ENCODE measurements around the gene PPTC7. TPM values are rescaled to one million over a fixed set of nuclear protein-coding genes. Genes with fewer than 3 reads are reported as not detected.

Gene PPTC7
- total and polyA plus RNA-seq, 2 of the 4 experiments (the other 2 are of a cell fraction) = 4.1 to 6.8 TPM

- ATAC-seq (ENCODE audit: low read depth) (peak; percentile 38), DNase-seq (peak; percentile 31)
- intact Hi-C loops (cut with micrococcal nuclease) (loop anchor here (5.0 kb wide), 1 partner anchor 386 kb away; no protein-coding TSS in a partner anchor), in situ Hi-C loops (cut with MboI; ENCODE audit: low sequenced_read_pairs) (no loop called here), dilution Hi-C loops (cut with HindIII; ENCODE audit: low sequenced_read_pairs, unreplicated experiment) (no loop called here)
- H2BK20ac ChIP-seq (ENCODE audit: low read depth, low read length) = no peak overlapping the region
- no peaks in the 10 kb centered on the region for H3K27me3 ChIP-seq (ENCODE audit: control insufficient read depth, insufficient read depth, low read length)
- CTCF ChIA-PET = interaction anchor here (0.6 to 1.0 kb wide), 2 partner anchors 20 to 21 kb away, joined by 4 read pairs; no protein-coding TSS in a partner anchor
- H2BK15ac ChIP-seq (ENCODE audit: low read depth, low read length) = no peak overlapping the region
- H2AK9ac ChIP-seq (replicated peaks; ENCODE audit: low read depth, low read length, poor library complexity) = peak overlapping the region; percentile 91
- peak overlapping the region; percentile 7 for H3K23ac ChIP-seq (ENCODE audit: low read depth, low read length)
- H3K79me1 ChIP-seq (ENCODE audit: low read depth in 1 of 2, low read length in 2 of 2) = peaks cover 7 to 20% of the 10 kb centered on the region in 2 experiments; a peak in 2 of 4 replicates
- no peaks in the 10 kb centered on the region for H3K4me1 ChIP-seq (ENCODE audit: control insufficient read depth, insufficient read depth, low read length)
- H4K91ac ChIP-seq (ENCODE audit: insufficient read depth, low read depth, low read length) = peak overlapping the region; percentile 53
- POLR2A ChIA-PET (ENCODE audit: unreplicated experiment) = no interaction called here
- peak overlapping the region; percentile 71 for H3K27ac ChIP-seq (ENCODE audit: insufficient read depth, low read length)
- H3K9me3 ChIP-seq (ENCODE audit: control insufficient read depth, insufficient read depth, low read length) = no peaks in the 10 kb centered on the region
- H3K4ac ChIP-seq (ENCODE audit: low read depth, low read length) = peak overlapping the region; percentile 69; the same call in 1 of the 2 replicates
- H2AK5ac ChIP-seq (ENCODE audit: low read depth, low read length) = peak overlapping the region; percentile 61; the same call in 1 of the 2 replicates
- H3K14ac ChIP-seq (replicated peaks; ENCODE audit: low read depth, low read length) = peak overlapping the region; percentile 18; the same call in 1 of the 2 replicates
- no peak overlapping the region for H3K18ac ChIP-seq (ENCODE audit: low read depth, low read length)
- H4K20me1 ChIP-seq (ENCODE audit: insufficient read depth, low read length) = peaks cover 2% of the 10 kb centered on the region
- H2BK120ac ChIP-seq (ENCODE audit: low read depth, low read length) = no peak overlapping the region
- peak overlapping the region; percentile 77 for H3K4me3 ChIP-seq (ENCODE audit: insufficient read depth, low read depth, low read length)
- peak overlapping the region; percentile 73 for H3K9ac ChIP-seq (ENCODE audit: low read depth, low read length)
- H2BK5ac ChIP-seq (ENCODE audit: low read depth, low read length, poor library complexity, severe bottlenecking) = peak overlapping the region; percentile 43
- peak overlapping the region; percentile 56 to 76 for H4K8ac ChIP-seq (ENCODE audit: low read depth in 2 of 2, low read length in 2 of 2)
- peak overlapping the region; percentile 82 for H3K4me2 ChIP-seq (ENCODE audit: low read depth, low read length)
- 0% methylated on average over 3 of the region's 17 CpGs; no CpG with 5 or more reads in 1 of the 2 experiments for WGBS, 2 experiments (ENCODE audit: extremely low coverage in 2 of 2, insufficient read length in 1 of 2)
- TF ChIP-seq MAZ (IDR thresholded peaks at IDR 0.05; ENCODE audit: borderline replicate concordance, low read depth, low read length) = no peak
- no peak for TF ChIP-seq FOS (IDR thresholded peaks at IDR 0.05; ENCODE audit: low read depth, low read length)
- no peak for TF ChIP-seq ELK1 (IDR thresholded peaks at IDR 0.05; ENCODE audit: borderline replicate concordance, low read depth, low read length)
- no peak for TF ChIP-seq RCOR1 (IDR thresholded peaks at IDR 0.05; ENCODE audit: insufficient replicate concordance, low read length)
- TF ChIP-seq CEBPB (IDR thresholded peaks at IDR 0.05; ENCODE audit: low read depth, low read length) = no peak
- peaks cover 3% of the 10 kb centered on the region for H3K9me1 ChIP-seq (ENCODE audit: insufficient read depth, low read length)
- peak overlapping the region; percentile 56; the same call in 1 of the 2 replicates for H3K56ac ChIP-seq (ENCODE audit: extremely low read depth, insufficient read depth, low read length)
- no peaks in the 10 kb centered on the region for H3K36me3 ChIP-seq (ENCODE audit: control insufficient read depth, insufficient read depth, low read length)
- H4K5ac ChIP-seq (ENCODE audit: low read depth, low read length) = no peak overlapping the region
- H2AFZ ChIP-seq (replicated peaks; ENCODE audit: low read length, poor library complexity) = peak overlapping the region; percentile 93
- no TSS peak for BruUV-seq (replicated peaks)
These were observed 81.7 kb downstream of the PPTC7 start for GRCh38 chr12:110501399-110501751.
